SK-N-SH (cell line): ENCODE results near the gene DIS3L2.

Experiments used
- FOXJ3 ChIP-seq: sonication (generic); formaldehyde crosslinking; IDR thresholded peaks from 2 replicates; pipeline ENCODE4 v1.5.1; 2020; ENCODE audit warnings: mild to moderate bottlenecking, missing genetic modification reagents
- GABPA ChIP-seq: IDR thresholded peaks from 2 replicates; pipeline ENCODE4 v1.4.0; 2012; ENCODE audit warnings: low read depth, mild to moderate bottlenecking
- POLR2AphosphoS5 ChIP-seq: IDR thresholded peaks from 2 replicates; pipeline ENCODE4 v1.6.1; 2012; ENCODE audit warnings: low read depth, low read length
- SIN3A ChIP-seq: IDR thresholded peaks from 2 replicates; pipeline ENCODE4 v1.6.1; 2012; ENCODE audit warnings: low read depth, mild to moderate bottlenecking, low read length, moderate library complexity, borderline replicate concordance
- TCF12 ChIP-seq: IDR thresholded peaks from 2 replicates; pipeline ENCODE4 v1.4.0; 2012
- TEAD4 ChIP-seq: IDR thresholded peaks from 2 replicates; pipeline ENCODE4 v1.4.0; 2012; ENCODE audit warnings: mild to moderate bottlenecking, borderline replicate concordance; ENCODE audit not compliant: insufficient read depth
- TF ChIP-seq, protein P1 (sequence below): fragments of 200-600 bp; sonication (generic); IDR thresholded peaks from 2 replicates; pipeline ENCODE4 v1.6.1; 2017; ENCODE audit warnings: antibody characterized with exemption, mild to moderate bottlenecking, moderate library complexity
- TF ChIP-seq, protein P2 (sequence below): IDR thresholded peaks from 2 replicates; pipeline ENCODE4 v1.4.0; 2012; ENCODE audit warnings: low read depth
- TF ChIP-seq, protein P3 (sequence below): IDR thresholded peaks from 2 replicates; pipeline ENCODE4 v1.4.0; 2012; ENCODE audit warnings: low read depth, borderline replicate concordance
- TF ChIP-seq, protein P4 (sequence below): IDR thresholded peaks from 2 replicates; pipeline ENCODE4; 2012

DNA sequence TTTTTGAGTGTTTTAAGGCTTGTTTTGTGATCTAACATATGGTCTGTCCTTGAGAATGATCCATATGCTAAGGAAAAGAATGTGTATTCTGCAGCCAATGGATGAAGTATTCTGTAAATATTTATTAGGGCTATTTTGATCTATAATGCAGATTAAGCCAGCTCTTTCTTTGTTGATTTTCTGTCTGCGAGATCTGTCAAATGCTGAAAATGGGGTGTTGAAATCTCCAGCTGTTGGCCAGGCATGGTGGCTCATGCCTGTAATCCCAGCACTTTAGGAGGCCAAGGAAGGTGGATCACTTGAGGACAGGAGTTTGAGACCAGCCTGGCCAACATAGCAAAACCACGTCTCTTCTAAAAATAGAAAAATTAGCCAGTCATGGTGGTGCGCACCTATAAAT lies 132.7 kb downstream of the DIS3L2 start:
- TF ChIP-seq, protein P1, sequence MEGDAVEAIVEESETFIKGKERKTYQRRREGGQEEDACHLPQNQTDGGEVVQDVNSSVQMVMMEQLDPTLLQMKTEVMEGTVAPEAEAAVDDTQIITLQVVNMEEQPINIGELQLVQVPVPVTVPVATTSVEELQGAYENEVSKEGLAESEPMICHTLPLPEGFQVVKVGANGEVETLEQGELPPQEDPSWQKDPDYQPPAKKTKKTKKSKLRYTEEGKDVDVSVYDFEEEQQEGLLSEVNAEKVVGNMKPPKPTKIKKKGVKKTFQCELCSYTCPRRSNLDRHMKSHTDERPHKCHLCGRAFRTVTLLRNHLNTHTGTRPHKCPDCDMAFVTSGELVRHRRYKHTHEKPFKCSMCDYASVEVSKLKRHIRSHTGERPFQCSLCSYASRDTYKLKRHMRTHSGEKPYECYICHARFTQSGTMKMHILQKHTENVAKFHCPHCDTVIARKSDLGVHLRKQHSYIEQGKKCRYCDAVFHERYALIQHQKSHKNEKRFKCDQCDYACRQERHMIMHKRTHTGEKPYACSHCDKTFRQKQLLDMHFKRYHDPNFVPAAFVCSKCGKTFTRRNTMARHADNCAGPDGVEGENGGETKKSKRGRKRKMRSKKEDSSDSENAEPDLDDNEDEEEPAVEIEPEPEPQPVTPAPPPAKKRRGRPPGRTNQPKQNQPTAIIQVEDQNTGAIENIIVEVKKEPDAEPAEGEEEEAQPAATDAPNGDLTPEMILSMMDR, result no peak
- TF ChIP-seq POLR2AphosphoS5 (no peak), GABPA (no peak), TEAD4 (no peak), FOXJ3 (no peak), TCF12 (no peak), SIN3A (no peak)
- TF ChIP-seq, protein P2, sequence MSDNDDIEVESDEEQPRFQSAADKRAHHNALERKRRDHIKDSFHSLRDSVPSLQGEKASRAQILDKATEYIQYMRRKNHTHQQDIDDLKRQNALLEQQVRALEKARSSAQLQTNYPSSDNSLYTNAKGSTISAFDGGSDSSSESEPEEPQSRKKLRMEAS, result no peak
- TF ChIP-seq, protein P3, sequence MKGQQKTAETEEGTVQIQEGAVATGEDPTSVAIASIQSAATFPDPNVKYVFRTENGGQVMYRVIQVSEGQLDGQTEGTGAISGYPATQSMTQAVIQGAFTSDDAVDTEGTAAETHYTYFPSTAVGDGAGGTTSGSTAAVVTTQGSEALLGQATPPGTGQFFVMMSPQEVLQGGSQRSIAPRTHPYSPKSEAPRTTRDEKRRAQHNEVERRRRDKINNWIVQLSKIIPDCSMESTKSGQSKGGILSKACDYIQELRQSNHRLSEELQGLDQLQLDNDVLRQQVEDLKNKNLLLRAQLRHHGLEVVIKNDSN, result no peak
- TF ChIP-seq, protein P4, sequence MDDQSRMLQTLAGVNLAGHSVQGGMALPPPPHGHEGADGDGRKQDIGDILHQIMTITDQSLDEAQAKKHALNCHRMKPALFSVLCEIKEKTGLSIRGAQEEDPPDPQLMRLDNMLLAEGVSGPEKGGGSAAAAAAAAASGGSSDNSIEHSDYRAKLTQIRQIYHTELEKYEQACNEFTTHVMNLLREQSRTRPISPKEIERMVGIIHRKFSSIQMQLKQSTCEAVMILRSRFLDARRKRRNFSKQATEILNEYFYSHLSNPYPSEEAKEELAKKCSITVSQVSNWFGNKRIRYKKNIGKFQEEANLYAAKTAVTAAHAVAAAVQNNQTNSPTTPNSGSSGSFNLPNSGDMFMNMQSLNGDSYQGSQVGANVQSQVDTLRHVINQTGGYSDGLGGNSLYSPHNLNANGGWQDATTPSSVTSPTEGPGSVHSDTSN, result no peak
